Anterior cingulate cortex (tissue), 58 donors: ENCODE data around the gene ASTN2.

Source experiments
- DNase-seq, 58 donors: peaks; one replicate each; lab custom pipeline; 2025; lab: John Stamatoyannopoulos, UW

ASTN2 gene

DNA sequence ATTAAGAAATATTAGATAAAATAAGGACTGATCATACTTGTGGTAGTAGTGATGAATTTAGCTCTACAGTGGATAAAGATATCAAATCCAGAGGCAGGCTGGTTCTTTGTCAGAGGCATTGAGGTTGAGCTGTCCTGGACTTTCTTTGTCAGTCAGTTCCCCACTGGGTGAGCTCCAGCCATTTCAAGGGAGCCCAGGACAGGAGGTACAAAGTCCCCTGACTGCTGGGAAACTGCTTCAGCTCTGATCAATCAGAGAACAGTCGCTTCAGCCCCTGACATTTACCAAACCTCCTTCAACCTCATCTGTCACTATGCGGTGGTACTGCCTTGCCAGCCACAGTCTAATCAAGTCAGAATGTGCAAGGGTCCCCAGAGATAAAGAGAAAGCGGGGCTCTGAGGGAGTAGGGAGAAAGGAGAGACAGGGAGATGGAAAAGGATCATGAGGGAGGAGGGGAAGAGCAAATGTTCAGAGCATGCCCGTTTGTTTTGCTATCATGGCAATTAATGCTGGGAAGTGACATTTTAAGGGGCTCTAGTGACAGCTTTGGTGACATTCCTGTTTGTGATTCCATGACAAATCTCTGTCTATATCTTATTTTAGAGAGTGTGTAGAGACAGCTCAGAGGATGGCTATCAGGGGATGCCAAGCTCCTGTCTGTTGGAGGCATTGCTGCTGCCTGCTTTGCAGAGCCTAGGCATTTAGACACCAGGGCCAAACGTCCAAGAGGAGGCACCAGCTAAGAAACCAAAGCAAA, 223.2 kb downstream of the ASTN2 start:
- peak in 1 of 58 donors; percentile 14 for DNase-seq

DNA sequence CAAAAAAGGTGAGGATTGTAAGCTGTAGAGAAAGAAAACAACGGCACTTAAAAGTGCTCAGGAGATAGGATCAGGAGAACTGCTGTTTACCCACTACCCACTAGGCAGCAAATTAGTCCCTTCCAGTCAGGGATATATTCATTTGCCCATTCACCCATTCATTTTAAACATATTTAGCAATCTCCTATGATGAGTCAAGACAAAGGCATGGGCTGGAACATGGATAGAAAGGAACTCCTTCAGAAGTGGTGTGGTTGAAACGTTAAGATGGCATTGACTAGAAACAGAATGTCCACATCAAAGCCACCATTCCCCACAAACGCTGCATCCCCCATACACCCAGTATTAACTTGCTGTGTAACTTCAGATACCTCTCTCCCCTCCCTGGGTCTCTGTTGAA, 225.7 kb downstream of the ASTN2 start:
- no peak for DNase-seq

DNA sequence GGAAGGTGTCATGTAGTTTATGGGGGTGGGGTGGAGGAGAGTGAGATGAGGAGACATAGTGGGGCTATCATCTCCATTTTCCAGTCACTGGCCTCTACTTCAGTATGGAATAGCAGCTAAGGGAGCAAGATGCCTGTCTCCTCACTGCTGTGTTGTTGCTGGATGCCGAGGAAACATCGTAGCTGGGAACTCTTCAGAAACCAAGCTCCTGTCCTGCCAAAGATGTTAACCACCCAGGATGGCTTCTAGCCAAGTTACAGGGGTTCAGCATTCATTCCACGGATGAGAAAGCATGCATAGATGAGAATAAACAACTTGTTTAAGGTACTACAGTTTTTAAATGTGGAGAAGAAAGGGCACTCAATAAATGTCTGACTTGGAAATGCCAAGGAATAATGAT, 226.5 kb downstream of the ASTN2 start:
- no peak for DNase-seq

DNA sequence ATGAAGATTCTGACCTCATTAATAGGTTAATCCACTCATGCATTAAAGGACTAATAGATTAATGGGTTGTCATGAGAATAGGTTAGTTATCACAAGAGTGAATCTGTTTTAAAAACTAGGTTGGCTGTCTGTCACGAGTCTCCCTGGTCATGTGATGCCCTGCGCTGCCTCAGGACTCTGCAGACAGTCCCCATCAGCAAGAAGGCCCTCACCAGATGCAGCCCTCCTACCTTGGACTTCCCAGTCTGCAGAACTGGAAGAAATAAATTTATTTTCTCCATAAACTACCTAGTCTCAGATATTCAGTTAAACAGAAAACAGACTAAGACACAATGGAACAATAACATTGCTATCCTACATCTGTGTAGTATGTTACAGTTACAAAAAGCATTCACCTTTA, 227.4 kb downstream of the ASTN2 start:
- no peak for DNase-seq

DNA sequence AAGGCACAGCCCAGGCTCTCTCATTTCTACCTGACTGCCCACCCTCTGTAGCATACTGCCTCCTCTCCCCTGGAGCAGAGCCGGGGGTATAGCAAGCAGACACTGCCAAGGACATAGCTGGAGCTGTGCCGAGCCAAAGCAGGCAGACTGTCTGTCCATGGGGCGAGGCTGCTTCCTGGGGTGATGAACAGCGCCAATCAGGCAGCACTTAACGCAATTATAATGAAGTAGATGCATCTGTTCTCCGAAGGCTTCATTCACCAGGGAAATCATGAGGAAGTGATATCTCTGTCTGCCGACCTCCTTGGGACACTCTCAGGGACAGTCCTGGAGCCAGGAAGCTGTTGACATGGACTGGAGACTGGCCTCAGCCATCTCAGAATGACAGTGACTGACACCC, 230.7 kb downstream of the ASTN2 start:
- DNase-seq = no peak

DNA sequence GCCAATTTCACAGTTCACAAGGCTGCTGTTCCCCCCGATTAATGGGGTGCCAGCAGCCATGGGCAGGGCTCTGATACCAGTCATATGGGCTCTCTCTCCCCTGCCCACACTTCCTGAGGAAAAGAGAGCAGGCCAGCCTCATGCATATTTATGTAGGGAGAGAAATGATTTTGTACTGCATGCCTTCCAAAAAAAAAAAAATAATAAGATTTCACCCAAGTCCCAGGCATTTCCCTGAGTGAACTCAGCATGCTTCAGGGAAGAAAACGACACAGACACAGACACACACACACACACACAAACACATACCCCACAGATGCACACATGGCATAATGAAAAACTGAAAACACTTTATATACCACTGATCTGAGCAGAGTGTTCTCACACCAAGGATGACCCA, 232.8 kb downstream of the ASTN2 start:
- DNase-seq = no peak

DNA sequence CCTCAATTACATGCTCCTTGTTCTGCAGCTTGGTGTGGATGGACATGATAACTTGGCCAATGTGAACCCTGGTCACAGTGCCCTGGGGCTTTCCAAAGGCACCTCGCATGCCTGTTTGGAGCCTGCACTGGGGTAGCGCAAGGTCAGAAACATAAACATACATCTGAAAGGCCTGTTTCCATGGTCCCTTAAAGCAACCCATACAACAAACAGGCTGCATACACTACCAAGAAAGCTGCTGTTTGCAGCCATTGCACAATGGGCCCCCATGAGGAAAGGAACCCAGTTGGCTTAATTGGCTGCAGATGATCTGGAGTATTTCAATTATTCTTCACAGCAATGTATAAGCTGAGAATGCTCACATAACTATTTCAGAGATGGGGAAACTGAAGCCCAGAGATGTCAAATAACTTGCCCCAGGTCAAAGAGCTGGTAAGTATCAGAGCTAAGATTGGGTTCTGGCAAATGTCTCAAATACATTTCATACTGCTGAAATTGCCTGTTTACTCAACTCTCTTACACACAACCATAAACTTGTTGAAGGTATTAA, 233.9 kb downstream of the ASTN2 start:
- DNase-seq = no peak

DNA sequence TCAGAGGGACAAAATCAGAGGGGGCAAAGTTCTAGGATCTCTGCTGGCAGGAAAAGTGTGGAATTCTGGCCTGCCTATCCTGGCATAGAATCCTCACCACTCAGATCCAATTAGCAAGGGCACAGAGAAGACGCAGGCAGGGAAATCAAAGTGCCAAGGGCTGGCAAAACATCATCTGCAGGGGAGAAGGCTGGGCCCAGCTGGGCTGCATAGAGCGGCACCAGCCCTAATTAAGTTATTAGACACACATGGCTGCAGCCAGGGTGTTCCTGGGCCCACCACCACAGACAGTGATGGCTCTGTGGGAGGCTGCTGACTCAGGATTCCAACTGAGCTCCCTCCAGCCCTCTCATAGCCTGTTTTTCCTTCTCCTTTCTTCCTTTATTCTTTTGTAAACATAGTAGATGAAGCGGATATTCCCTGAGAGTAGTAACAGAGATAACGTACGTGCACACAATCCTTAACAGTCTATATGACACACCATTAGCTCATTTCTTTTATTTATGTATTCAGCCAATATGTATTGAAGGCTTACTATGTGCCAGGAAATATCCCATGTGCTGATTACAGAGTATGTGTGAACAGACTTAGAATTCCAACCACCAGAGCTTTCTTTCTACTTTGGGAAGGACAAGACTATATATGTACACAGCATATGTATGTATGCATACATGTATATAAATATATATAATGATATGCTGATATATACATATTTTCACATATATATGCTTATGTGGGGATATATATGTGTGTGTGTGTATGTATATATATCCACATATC, 236.1 kb downstream of the ASTN2 start:
- DNase-seq = peak in 42 of 58 donors; percentile 4 to 80 (median 37)

DNA sequence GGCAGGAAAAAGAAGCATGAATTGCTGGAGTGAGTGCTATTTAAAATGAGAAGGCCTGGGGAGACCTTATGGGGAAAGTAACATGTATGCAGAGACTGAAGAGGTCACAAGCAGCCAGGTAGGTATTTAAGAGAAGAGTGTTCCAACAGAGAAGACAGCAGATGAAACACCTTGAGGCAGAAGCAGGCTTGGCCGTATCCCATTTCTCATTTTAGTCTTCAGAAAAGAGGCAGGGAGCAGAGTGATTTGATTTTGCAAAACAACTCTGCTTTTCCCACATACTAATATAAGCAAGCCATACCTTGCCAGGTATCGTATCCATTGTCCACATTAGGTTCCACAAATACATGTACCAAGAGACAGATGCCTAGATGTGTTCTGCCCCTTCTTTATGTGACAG, 244.3 kb downstream of the ASTN2 start:
- DNase-seq = no peak

DNA sequence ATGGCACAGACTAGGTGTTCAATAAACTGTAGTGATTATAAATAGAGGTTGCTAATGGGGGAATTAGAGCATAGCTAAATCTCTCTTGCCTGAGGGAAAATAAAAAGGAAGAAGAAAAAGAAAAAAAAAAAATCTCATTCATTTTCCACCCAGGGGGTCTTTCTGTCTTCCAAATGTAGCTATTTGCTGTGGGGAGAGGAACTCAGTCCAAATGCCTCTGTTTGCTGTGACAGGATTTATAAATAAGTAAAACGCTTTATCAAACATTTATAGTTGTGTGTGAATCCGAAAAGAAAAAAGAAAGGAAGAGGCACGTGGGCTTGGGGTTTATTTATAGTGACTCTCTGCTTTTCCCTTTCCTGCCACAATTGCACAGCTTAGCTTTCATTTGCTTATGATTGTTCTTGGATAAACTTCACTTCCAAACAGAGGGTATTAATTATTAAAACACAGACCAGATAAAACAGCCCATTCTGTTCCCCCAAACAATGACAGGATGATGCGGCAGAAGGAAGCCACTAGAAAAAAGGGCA, 245.7 kb downstream of the ASTN2 start:
- no peak for DNase-seq

DNA sequence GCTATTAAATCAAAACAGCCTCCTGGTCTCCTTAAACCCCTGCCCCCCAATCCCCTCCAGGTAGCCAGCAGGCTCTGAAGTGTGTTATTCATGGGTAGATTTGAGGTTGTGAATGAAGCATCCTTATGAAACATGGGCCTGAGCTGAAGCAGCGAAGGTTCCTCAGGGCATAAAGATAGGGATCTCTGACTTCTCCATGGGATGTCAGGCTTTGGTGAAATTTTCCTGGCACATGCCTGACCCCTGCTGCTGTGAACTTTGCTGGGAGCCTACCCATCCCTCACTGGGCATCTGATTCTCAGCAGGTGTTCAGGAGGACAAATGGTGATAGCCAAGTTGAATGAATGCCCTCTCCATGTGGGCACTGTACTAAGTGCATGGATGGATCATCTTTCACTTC, 250.3 kb downstream of the ASTN2 start:
- no peak for DNase-seq

DNA sequence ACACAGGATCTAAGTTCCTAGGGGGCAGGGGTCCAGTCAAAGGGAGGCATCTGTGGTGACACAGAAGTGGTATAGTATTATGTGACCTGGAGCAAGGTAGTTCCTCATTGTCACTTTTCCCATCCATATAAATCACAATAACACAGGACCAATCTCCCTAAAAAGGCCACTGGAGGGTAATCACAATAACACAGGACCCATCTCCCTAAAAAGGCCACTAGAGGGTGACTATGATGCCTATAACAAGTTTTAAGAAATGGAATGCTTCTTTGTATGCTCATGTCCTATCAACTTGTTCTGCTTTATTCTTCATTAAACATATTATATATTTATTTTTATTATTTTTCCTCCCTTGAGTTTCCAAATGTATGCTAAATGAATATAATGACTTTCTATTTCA, 254.6 kb downstream of the ASTN2 start:
- DNase-seq = no peak

DNA sequence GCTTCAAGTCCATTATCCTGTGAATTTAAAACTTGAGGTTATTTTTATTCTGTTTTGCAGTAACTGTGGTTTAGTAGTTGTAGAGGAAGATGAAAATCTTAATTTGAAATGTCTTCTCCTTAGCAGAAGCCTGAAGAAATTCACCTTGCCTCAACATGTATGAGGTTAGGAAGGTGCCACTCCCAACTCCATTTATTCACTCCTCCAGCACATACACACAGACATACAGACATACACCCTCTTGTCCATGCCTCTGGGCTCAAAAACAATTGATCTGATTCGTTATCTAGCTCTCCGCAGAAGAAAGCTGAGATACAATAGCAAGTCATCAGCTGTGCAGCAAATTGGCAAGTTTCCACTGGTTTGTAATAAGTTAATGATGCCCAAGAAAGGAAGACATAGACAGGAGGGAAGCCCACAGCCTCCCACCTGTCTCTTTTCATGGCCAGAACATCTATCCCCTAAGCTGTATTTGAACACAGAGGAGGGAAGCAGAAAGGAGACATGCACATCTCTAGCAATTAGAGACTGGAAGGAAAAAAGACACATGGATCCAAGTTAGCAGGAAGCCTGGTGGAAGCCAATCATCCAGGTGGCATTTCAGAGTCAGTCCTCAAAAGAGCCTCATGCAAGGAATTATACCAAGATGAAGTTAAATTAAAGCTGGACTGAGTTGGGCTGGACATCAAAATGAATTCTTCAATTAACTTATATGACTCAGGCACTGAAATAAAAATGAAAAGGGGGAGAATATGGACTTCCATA, 257.9 kb downstream of the ASTN2 start:
- DNase-seq = no peak

DNA sequence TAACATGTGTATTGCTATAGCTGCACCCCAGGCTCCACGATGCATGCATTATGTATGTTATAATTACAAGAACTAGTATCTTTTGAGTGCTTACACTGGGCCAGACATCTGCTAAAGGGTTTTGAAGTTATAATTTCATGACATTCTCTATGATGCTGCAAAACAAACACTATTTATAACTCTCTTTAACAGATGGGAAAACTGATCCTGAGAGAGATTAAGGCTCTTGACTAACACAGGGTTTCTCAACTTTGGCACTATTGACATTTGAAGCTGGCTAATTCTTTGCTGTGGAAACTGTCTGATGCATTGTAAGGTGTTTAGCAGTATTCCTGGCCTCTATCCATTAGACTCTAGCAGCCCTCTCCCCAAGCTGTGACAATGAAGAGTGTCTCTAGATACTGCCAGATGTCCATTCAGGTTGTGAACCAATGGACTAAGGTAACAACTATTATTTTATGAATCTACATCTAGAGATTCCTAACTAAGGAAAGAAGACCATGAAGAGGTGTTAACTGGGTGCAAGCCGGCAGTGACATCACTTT, 258.6 kb downstream of the ASTN2 start:
- no peak for DNase-seq

DNA sequence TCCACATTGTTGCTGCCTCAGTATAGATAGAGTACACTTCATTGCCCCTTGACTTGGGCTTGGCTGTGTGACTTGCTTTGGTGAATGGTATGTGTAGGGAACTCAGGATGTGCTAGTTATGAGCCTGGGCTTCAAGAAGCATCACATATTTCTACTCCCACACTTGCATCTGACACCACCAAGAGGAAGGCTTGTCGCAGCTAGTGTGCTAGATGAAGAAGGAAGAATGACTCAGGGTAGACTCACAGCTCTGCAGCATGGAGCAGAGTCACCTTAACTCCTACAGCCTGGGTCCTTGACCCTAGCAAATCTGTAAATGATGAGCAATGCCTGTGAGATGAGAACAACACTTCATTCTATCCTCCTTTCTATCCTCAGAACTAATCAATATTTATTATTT, 261.8 kb downstream of the ASTN2 start:
- no peak for DNase-seq

DNA sequence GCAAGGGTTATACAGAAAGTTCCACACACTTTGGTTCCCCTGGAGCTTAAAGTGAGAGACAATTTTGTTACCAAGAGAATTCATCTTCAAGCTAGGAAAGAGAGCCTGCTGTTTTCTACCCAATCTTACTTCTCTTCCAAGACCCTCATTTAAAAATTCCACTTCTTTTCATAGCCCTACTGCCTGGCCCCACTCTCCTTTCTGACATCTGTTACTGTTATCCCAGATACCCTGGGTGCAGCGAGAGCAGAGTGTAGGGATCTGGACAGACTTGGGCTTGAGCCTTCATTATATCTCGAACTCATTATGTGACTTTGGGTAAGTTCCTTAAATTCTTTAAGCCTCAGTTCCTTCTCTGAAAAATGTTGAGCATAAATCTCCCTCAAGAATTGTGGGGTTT, 263.1 kb downstream of the ASTN2 start:
- no peak for DNase-seq

DNA sequence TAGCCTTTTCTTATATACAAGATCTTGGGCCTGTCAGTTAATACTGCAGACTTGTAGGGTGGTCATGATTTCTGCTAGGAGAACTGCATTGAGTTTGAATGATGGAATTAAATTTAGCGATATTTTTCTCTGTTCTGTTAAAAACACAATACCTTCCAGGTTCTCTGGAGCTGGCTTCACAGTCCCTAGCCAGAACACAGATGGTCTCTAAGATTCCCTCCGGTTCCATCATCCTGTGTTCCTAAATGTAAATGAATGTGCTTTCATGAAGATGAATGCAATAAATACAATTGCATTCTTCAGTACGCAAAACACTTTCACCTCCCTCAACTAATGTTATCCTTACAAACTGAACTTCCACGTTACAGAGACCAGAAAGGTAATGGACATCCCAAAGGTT, 264.9 kb downstream of the ASTN2 start:
- no peak for DNase-seq

DNA sequence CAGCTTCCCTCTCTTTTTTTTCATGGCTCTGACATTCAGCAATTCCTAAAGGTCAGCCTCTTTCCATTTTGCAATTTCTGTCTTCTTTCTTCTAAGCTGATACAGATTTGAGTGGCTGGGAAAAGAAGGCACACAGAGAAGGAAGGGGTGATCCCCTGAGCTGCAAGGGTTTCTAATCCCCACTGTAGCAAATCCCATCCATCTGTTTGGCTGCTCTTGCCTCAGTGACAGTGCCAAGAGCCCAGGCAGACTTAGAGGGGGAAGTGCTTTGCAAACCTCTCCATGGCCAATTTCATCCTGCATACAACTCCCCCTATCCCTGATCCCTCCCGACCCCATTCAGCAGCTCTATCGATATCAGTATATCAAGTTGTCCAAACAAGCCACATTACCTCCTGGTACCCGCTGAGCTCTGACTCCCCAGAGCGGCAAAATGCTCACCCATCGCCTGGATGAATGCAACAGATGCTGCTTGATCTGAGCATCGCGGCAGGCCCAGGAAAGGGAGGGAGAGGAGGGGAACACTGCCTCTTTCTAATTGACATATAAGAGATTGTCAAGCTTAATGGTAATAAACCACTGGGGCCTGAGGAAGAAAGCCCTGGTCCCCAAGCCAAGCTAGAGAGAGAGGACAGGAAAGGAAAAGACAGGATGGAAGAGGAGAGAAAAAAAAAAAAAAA, 268.9 kb downstream of the ASTN2 start:
- no peak for DNase-seq

DNA sequence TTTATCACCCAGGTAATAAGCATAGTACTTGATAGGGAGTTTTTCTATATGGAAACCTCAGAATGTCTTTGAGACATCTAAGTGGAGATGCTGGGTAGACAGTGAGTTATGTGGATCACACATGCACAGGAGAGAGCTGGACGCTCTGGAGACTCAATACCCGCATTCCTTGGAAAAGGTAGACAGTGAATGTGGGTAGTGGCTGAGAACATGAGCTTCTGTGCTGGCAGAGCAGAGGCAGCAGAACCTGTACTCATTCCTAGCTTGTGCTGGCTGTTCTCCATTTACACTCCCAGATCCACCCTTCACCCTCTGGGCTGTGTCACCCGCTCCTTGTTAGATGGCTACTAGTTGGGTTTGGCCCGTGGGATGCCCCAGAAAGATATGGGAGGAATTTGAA, 269.8 kb downstream of the ASTN2 start:
- no peak for DNase-seq

DNA sequence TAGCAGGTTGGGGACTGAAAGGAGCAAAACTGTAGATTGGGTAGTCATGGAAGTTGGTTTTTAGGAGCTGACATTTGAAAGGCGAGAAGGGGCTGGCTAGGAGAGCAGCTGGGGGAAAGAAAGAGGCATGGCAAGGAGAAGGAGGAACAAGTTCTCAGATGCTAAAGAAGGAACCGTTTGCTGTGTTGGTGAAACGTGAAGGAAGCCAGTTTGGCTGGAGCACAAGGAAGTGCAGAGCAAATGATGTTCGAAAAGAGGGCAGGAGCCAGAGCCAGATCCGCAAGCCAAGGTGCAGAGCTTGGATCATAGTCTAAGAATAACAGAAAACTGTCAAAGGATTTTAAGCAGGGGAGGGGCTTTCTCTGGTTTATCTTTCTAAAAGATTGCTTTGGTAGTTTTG, 276.6 kb downstream of the ASTN2 start:
- peak in 3 of 58 donors; percentile 2 to 12 (median 3) for DNase-seq
